GM19397 (cell line): ENCODE results near the gene GPX3.

Source experiments
- ATAC-seq: cut with Tn5 transposase; IDR thresholded peaks from one replicate; pipeline ENCODE4 v1.9.1; 2021; ENCODE audit warnings: mild to moderate bottlenecking, moderate library complexity; ENCODE audit not compliant: unreplicated experiment

The GPX3 gene

GRCh38 chr5:151033217-151033934 lies 13.0 kb downstream of the GPX3 start:
- no peak for ATAC-seq

GRCh38 chr5:151034422-151035379 lies 14.3 kb downstream of the GPX3 start:
- no peak for ATAC-seq

GRCh38 chr5:151036556-151036955 lies 16.2 kb downstream of the GPX3 start:
- no peak for ATAC-seq

- no peak for ATAC-seq
Measured at GRCh38 chr5:151037561-151038411, 17.4 kb downstream of the GPX3 start.

GRCh38 chr5:151038412-151038745 lies 18.0 kb downstream of the GPX3 start:
- no peak for ATAC-seq

- no peak for ATAC-seq
Measured at GRCh38 chr5:151038801-151039238, 18.4 kb downstream of the GPX3 start.

- no peak for ATAC-seq
Measured at GRCh38 chr5:151039665-151040064, 19.3 kb downstream of the GPX3 start.

- ATAC-seq, result no peak
Measured at GRCh38 chr5:151040211-151040747, 19.9 kb downstream of the GPX3 start.

- no peak for ATAC-seq
Measured at GRCh38 chr5:151041577-151042268, 21.3 kb downstream of the GPX3 start.

GRCh38 chr5:151042453-151043093 lies 22.2 kb downstream of the GPX3 start:
- no peak for ATAC-seq

GRCh38 chr5:151047814-151048425 lies 27.5 kb downstream of the GPX3 start:
- peak; percentile 62 for ATAC-seq

GRCh38 chr5:151048526-151048925 lies 28.1 kb downstream of the GPX3 start:
- ATAC-seq, result no peak

- peak; percentile 54 for ATAC-seq
Measured at GRCh38 chr5:151051066-151051930, 30.9 kb downstream of the GPX3 start.

GRCh38 chr5:151051931-151052608 lies 31.7 kb downstream of the GPX3 start:
- no peak for ATAC-seq

- ATAC-seq, result no peak
Measured at GRCh38 chr5:151052836-151053235, 32.4 kb downstream of the GPX3 start.

- no peak for ATAC-seq
Measured at GRCh38 chr5:151053796-151054462, 33.5 kb downstream of the GPX3 start.

- ATAC-seq, result no peak
Measured at GRCh38 chr5:151054709-151055108, 34.3 kb downstream of the GPX3 start.
